ENCODE measurements around the gene TGFA.

DNA sequence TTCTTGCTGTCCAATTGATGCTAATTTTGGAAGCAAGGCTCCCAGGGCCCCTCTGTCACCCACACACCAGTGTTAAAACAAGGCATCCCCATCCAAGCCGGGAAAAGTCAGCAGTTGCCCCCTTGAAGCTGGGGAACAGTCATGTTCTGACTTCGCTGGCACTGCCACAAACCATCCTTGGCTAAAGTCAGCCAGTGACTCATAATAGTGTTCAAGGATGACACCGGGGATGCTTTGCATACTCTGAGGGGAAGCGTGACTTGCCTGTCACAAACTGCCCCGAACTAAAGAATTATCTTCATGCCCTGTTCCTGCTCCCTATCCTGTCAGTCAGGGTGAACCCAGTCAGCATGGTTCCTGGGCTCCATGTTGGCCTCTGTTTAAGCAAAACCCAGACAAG, 37.0 kb downstream of the TGFA start:
- TF ChIP-seq, protein P1, sequence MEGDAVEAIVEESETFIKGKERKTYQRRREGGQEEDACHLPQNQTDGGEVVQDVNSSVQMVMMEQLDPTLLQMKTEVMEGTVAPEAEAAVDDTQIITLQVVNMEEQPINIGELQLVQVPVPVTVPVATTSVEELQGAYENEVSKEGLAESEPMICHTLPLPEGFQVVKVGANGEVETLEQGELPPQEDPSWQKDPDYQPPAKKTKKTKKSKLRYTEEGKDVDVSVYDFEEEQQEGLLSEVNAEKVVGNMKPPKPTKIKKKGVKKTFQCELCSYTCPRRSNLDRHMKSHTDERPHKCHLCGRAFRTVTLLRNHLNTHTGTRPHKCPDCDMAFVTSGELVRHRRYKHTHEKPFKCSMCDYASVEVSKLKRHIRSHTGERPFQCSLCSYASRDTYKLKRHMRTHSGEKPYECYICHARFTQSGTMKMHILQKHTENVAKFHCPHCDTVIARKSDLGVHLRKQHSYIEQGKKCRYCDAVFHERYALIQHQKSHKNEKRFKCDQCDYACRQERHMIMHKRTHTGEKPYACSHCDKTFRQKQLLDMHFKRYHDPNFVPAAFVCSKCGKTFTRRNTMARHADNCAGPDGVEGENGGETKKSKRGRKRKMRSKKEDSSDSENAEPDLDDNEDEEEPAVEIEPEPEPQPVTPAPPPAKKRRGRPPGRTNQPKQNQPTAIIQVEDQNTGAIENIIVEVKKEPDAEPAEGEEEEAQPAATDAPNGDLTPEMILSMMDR (IDR thresholded peaks at IDR 0.05): no peak
- no peak for TF ChIP-seq EP300 (IDR thresholded peaks at IDR 0.05)
